Stimulated activated CD4-positive, alpha-beta T cell treated with anti-CD3 and anti-CD28 coated beads, Interleukin-12 subunit alpha, Interleukin-12 subunit beta, amount 100 ng/mL, for 48 hours (primary cell): Measurements from ENCODE around the gene ELF4.
A peak's percentile ranks its signal among the peaks of the same experiment; 100 is the strongest.

Source experiments
- DNase-seq, 3 donors: peaks; one replicate each; pipeline ENCODE4 v3.0.0-alpha.2; 2020; ENCODE audit warnings: low read depth in 2 of 3, low spot score in 1 of 3

The ELF4 gene

GRCh38 chrX:130085551-130086446 lies 24.5 kb downstream of the ELF4 start:
- DNase-seq: no peak

- no peak for DNase-seq
Observed at GRCh38 chrX:130084631-130085237, 25.6 kb downstream of the ELF4 start.

GRCh38 chrX:130083656-130084382 lies 26.5 kb downstream of the ELF4 start:
- DNase-seq: no peak

GRCh38 chrX:130083107-130083490 lies 27.2 kb downstream of the ELF4 start:
- no peak for DNase-seq

GRCh38 chrX:130082244-130083106 lies 27.8 kb downstream of the ELF4 start:
- DNase-seq: peak; percentile 58 to 68 (median 68)

- no peak for DNase-seq
Observed at GRCh38 chrX:130081421-130082045, 28.8 kb downstream of the ELF4 start.

- no peak for DNase-seq
Observed at GRCh38 chrX:130080791-130081367, 29.4 kb downstream of the ELF4 start.

- peak in 1 of 3 donors; percentile 58 for DNase-seq
Observed at GRCh38 chrX:130079824-130080406, 30.4 kb downstream of the ELF4 start.

GRCh38 chrX:130075777-130076176 lies 34.5 kb downstream of the ELF4 start:
- DNase-seq: no peak

- DNase-seq: no peak
Observed at GRCh38 chrX:130072345-130072740, 38.0 kb downstream of the ELF4 start.

GRCh38 chrX:130071611-130072344 lies 38.5 kb downstream of the ELF4 start:
- DNase-seq: no peak

GRCh38 chrX:130066975-130067615 lies 43.2 kb downstream of the ELF4 start:
- DNase-seq: no peak

GRCh38 chrX:130060122-130061069 lies 49.9 kb downstream of the ELF4 start:
- peak; percentile 72 to 85 (median 73) for DNase-seq

- no peak for DNase-seq
Observed at GRCh38 chrX:130058652-130059051, 51.6 kb downstream of the ELF4 start.

GRCh38 chrX:130057209-130057608 lies 53.1 kb downstream of the ELF4 start:
- no peak for DNase-seq

GRCh38 chrX:130055899-130056298 lies 54.4 kb downstream of the ELF4 start:
- no peak for DNase-seq

GRCh38 chrX:130055103-130055502 lies 55.2 kb downstream of the ELF4 start:
- no peak for DNase-seq
